22Rv1 (cell line): Measurements from ENCODE around the gene IL22RA2.

ENCODE experiments used
- CTCF ChIP-seq: fragments of 450-650 bp; IDR thresholded peaks from 2 replicates; pipeline ENCODE4 v1.5.1; 2017; ENCODE audit warnings: mild to moderate bottlenecking
- ZFX ChIP-seq: fragments of 450-650 bp; IDR thresholded peaks from 2 replicates; pipeline ENCODE4 v1.6.1; 2017; ENCODE audit warnings: antibody characterized with exemption, borderline replicate concordance

DNA sequence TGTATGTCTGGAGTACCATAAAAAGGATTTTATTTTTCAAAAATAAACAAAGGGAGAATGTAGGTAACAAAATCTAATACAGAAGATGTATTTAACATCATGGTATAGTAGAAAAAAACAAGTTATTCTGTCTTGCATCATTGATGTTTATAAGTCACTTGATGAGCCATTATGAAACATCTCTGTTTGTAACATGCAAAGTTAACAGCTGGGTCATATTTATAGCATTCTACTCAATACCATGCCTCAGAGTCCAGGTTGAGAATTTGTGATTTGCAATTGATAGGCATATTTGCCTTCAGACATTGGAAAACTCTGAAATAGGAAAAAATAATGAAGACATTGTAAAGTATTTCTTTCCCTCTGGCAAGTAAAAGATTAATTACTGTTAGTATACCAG lies 76.4 kb downstream of the IL22RA2 start:
- TF ChIP-seq CTCF (no peak), ZFX (no peak)
